OCI-LY7 (cell line): ENCODE measurements around the gene EXOSC10. TPM values are rescaled to one million over a fixed set of nuclear protein-coding genes. Genes with fewer than 3 reads are reported as not detected.
A peak's percentile ranks its signal among the peaks of the same experiment; 100 is the strongest.
"Not testable (repeated sequence)": the region's sequence is repeated elsewhere in the genome, so short reads cannot be mapped to it uniquely, and the experiment has no call there.

Source experiments
- BruUV-seq: library from RNA; stranded (reverse); fragments of 400-500 nt; replicated peaks from 2 replicates; lab custom pipeline; 2021; lab: Mats Ljungman, UMichigan
- CTCF ChIA-PET: fragments of 300-600 bp; sonication (Branson Sonifier 250); formaldehyde crosslinking; loops from one replicate; lab custom pipeline; 2022; ENCODE audit warnings: antibody characterized with exemption; ENCODE audit not compliant: unreplicated experiment; lab: Charles Lee
- POLR2A ChIA-PET: fragments of 300-600 bp; sonication (Branson Sonifier 250); formaldehyde crosslinking; loops from one replicate; lab custom pipeline; 2022; ENCODE audit warnings: antibody characterized with exemption; lab: Charles Lee
- DNase-seq: peaks from one replicate; pipeline ENCODE4 v3.0.0-alpha.2; 2015; ENCODE audit warnings: low spot score
- H2AFZ ChIP-seq: fragments of 200-600 bp; sonication (generic), shearing (Covaris generic); 2 replicates; pipeline ENCODE4 v1.6.1; 2014; ENCODE audit warnings: mild to moderate bottlenecking, antibody characterized with exemption, low read length, moderate library complexity
- H3K27ac ChIP-seq: fragments of 200-600 bp; sonication (generic); 2 replicates; pipeline ENCODE4 v1.5.1; 2014; ENCODE audit warnings: mixed run types, low read depth, mild to moderate bottlenecking, moderate library complexity, low read length, inconsistent platforms; ENCODE audit not compliant: poor library complexity, severe bottlenecking
- H3K36me3 ChIP-seq: fragments of 200-600 bp; sonication (generic); 2 replicates; pipeline ENCODE4 v1.6.1; 2014; ENCODE audit warnings: mild to moderate bottlenecking, antibody characterized with exemption, low read length, moderate library complexity, mixed read lengths; ENCODE audit not compliant: insufficient read depth
- H3K4me1 ChIP-seq: fragments of 200-600 bp; sonication (generic); 2 replicates; pipeline ENCODE4 v1.5.1; 2014; ENCODE audit warnings: mild to moderate bottlenecking, low read length; ENCODE audit not compliant: insufficient read depth, poor library complexity, severe bottlenecking
- H3K4me2 ChIP-seq: fragments of 200-600 bp; sonication (generic); 2 replicates; pipeline ENCODE4 v1.6.1; 2014; ENCODE audit warnings: mild to moderate bottlenecking, low read length
- H3K4me3 ChIP-seq: fragments of 200-600 bp; sonication (generic); 2 replicates; pipeline ENCODE4 v1.5.1; 2014; ENCODE audit warnings: mild to moderate bottlenecking, low read depth, low read length; ENCODE audit not compliant: poor library complexity, severe bottlenecking
- H3K79me2 ChIP-seq: fragments of 200-600 bp; sonication (generic); 2 replicates; pipeline ENCODE4 v1.6.1; 2016; ENCODE audit warnings: low read depth, mild to moderate bottlenecking, low read length, moderate library complexity, mixed read lengths; ENCODE audit not compliant: insufficient read depth
- H3K9me2 ChIP-seq: fragments of 200-600 bp; sonication (generic); 2 replicates; pipeline ENCODE4 v1.6.1; 2016; ENCODE audit warnings: mild to moderate bottlenecking, low read length, mixed read lengths; ENCODE audit not compliant: insufficient read depth
- H3K9me3 ChIP-seq: fragments of 200-600 bp; sonication (generic); 2 replicates; pipeline ENCODE4 v1.6.1; 2014; ENCODE audit warnings: mild to moderate bottlenecking, mixed run types, low read length, mixed read lengths
- H4K20me1 ChIP-seq: fragments of 200-600 bp; sonication (generic); 2 replicates; pipeline ENCODE4 v1.6.1; 2014; ENCODE audit warnings: mild to moderate bottlenecking, antibody characterized with exemption, low read length, moderate library complexity, mixed read lengths; ENCODE audit not compliant: insufficient read depth
- CTCF ChIP-seq: fragments of 200-600 bp; sonication (generic); conservative IDR thresholded peaks from 2 replicates; pipeline ENCODE4 v1.5.1; 2014; ENCODE audit warnings: mild to moderate bottlenecking, antibody characterized with exemption, low read length, moderate library complexity, mixed read lengths
- EZH2phosphoT487 ChIP-seq: fragments of 200-600 bp; sonication (generic); IDR thresholded peaks from 2 replicates; pipeline ENCODE4 v1.6.1; 2018; ENCODE audit warnings: low read depth, borderline replicate concordance, mild to moderate bottlenecking, mixed run types, antibody characterized with exemption, low read length, moderate library complexity, mixed read lengths
- intact Hi-C: fragments of 100-400 bp; cut with micrococcal nuclease; formaldehyde crosslinking; loops from one replicate; pipeline ENCODE4 v1.10.0; 2022; ENCODE audit not compliant: unreplicated experiment
- total RNA-seq, 2 experiments: library from RNA; depleted of rRNA in 1 of 2; stranded (reverse); fragments of >200 nt in 1 of 2; shearing (Covaris generic) in 1 of 2; gene quantifications; 2 replicates each; pipeline ENCODE4 v1.2.3, GENCODE V29; 2014 to 2022

EXOSC10 gene
- total RNA-seq, 2 experiments from 2014 or later, result 75.1 to 91.9 TPM

GRCh38 chr1:11098931-11099309, 749 bp downstream of the EXOSC10 start:
- Histone ChIP-seq H2AFZ (peak overlapping the region; percentile 97; the same call in 1 of the 2 replicates), H3K4me3 (peak overlapping the region; percentile 93), H3K4me1 (peaks cover 16% of the 10 kb centered on the region), H3K9me2 (no peaks in the 10 kb centered on the region), H4K20me1 (no peaks in the 10 kb centered on the region), H3K36me3 (peaks cover 44% of the 10 kb centered on the region), H3K4me2 (peak overlapping the region; percentile 74), H3K27ac (peak overlapping the region; percentile 48), H3K79me2 (peaks cover 18% of the 10 kb centered on the region), H3K9me3 (no peaks in the 10 kb centered on the region)
- ChIA-PET CTCF (interaction anchor here (0.6 to 1.2 kb wide), 2 partner anchors 33 to 555 kb away, joined by 3 to 5 read pairs; no protein-coding TSS in a partner anchor), POLR2A (interaction anchor here (0.6 to 1.7 kb wide), 9 partner anchors 9 to 162 kb away, joined by 3 to 7 read pairs (median 3); no protein-coding TSS in a partner anchor)
- no peak for DNase-seq
- no peak for TF ChIP-seq CTCF
- intact Hi-C loops, result no loop called here
- BruUV-seq, result TSS peak; percentile 86

- CTCF ChIA-PET, H3K9me3 ChIP-seq, H4K20me1 ChIP-seq, intact Hi-C loops, H3K4me3 ChIP-seq, H3K79me2 ChIP-seq, DNase-seq, BruUV-seq, H3K4me2 ChIP-seq, POLR2A ChIA-PET, H3K4me1 ChIP-seq, H3K27ac ChIP-seq, H3K9me2 ChIP-seq, H2AFZ ChIP-seq: not testable (repeated sequence)
- H3K36me3 ChIP-seq, result peaks cover 66% of the 10 kb centered on the region
Measured at GRCh38 chr1:11083784-11084183, 15.9 kb downstream of the EXOSC10 start.

- Histone ChIP-seq H3K4me1 (no peaks in the 10 kb centered on the region), H2AFZ (no peak overlapping the region), H3K36me3 (peaks cover 68% of the 10 kb centered on the region), H3K4me2 (no peak overlapping the region), H3K4me3 (no peak overlapping the region), H3K27ac (no peak overlapping the region), H3K79me2 (no peaks in the 10 kb centered on the region), H4K20me1 (no peaks in the 10 kb centered on the region), H3K9me2 (no peaks in the 10 kb centered on the region), H3K9me3 (no peaks in the 10 kb centered on the region)
- BruUV-seq, result no TSS peak
- TF ChIP-seq EZH2phosphoT487 (no peak), CTCF (no peak)
- CTCF ChIA-PET, result no interaction called here
- no peak for DNase-seq
- intact Hi-C loops, result no loop called here
- POLR2A ChIA-PET, result interaction anchor here (0.7 kb wide), 1 partner anchor 21 kb away, joined by 3 read pairs; no protein-coding TSS in a partner anchor
Measured at GRCh38 chr1:11080931-11081330, 18.7 kb downstream of the EXOSC10 start.
